ENCODE measurements around the gene MIF4GD. TPM values are rescaled to one million over a fixed set of nuclear protein-coding genes. Genes with fewer than 3 reads are reported as not detected.

MIF4GD gene
- total RNA-seq, 1 donor: 8.7 TPM

DNA sequence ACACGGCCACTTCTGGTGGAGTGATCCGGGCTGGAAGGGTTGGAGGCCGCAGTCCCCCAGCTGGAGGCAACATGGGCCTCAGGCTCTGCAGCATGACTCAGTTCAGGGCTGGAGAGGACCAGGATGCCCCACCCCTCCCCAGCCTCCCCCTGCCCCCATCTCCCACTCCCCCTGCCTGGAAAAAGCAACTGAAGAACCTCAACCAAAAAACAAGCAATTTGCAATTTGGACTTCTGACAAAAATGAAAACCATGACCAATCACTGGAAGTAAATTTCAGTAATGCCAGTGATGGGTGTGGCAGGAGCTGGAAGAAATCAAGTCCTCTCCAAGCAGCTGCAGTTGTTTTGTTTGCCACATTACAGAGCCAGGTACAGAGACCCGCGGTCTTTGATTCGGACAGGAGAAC lies 6.6 kb upstream of the MIF4GD start:
- H4K20me1 ChIP-seq (ENCODE audit: insufficient read depth, low read length): peaks cover 2% of the 10 kb centered on the region
- H3K27me3 ChIP-seq (ENCODE audit: insufficient read depth, low read length): no peaks in the 10 kb centered on the region
- no peak overlapping the region for H3K27ac ChIP-seq (ENCODE audit: low read depth, low read length)
- H3K9me3 ChIP-seq (ENCODE audit: low read depth, low read length): no peaks in the 10 kb centered on the region
- peak; percentile 82 for DNase-seq (ENCODE audit: insufficient read length, low spot score, missing footprints)
- TF ChIP-seq, protein P1, sequence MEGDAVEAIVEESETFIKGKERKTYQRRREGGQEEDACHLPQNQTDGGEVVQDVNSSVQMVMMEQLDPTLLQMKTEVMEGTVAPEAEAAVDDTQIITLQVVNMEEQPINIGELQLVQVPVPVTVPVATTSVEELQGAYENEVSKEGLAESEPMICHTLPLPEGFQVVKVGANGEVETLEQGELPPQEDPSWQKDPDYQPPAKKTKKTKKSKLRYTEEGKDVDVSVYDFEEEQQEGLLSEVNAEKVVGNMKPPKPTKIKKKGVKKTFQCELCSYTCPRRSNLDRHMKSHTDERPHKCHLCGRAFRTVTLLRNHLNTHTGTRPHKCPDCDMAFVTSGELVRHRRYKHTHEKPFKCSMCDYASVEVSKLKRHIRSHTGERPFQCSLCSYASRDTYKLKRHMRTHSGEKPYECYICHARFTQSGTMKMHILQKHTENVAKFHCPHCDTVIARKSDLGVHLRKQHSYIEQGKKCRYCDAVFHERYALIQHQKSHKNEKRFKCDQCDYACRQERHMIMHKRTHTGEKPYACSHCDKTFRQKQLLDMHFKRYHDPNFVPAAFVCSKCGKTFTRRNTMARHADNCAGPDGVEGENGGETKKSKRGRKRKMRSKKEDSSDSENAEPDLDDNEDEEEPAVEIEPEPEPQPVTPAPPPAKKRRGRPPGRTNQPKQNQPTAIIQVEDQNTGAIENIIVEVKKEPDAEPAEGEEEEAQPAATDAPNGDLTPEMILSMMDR (IDR thresholded peaks at IDR 0.05; ENCODE audit: extremely low read depth, low read depth, low read length): no peak
- peaks cover 3% of the 10 kb centered on the region for H3K36me3 ChIP-seq (ENCODE audit: insufficient read depth, low read length)
- H3K4me1 ChIP-seq (ENCODE audit: insufficient read depth, low read length): peaks cover 19% of the 10 kb centered on the region
- H2AFZ ChIP-seq (ENCODE audit: low read length): no peak overlapping the region
- H3K79me2 ChIP-seq (ENCODE audit: insufficient read depth, low read length): no peaks in the 10 kb centered on the region
- no peak overlapping the region for H3K4me2 ChIP-seq (ENCODE audit: insufficient read depth, low read length)
- no peak overlapping the region for H3K4me3 ChIP-seq (ENCODE audit: insufficient read depth, low read length)

DNA sequence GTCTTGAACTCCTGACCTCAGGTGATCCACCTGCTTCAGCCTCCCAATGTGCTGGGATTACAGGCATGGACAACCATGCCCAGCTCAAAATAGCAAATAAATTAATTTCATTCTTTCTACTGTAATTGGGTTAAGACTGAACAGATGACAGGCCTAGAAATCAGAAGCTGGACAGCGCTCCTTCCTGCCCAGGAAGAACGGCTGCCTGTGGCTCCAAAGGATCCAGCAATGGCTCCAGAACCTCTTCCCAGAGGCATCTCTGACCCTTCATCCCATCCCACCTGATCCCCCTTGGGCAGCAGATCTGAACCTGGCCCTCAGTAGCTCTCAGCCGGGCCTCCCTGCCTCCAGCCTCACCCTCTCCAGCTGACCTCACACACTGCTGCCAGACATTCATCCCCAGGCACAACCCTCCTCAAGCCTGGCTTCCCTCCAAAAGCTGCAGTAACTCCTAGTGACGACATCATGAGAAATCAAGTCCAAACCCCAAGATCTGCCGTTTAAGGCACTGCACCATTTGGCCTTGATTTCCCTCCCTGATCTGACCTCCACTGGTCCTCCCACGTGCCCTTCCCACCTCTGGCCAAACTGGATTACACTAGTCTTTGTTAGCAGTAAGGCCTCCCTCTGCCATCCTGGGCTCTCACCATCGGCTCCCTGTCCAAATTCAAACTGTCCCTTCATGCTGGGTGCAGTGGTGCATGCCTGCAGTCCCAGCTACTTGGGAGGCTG lies 3.1 kb upstream of the MIF4GD start:
- H3K4me2 ChIP-seq (ENCODE audit: insufficient read depth, low read length): no peak overlapping the region
- peaks cover 43% of the 10 kb centered on the region for H3K4me1 ChIP-seq (ENCODE audit: insufficient read depth, low read length)
- H3K4me3 ChIP-seq (ENCODE audit: insufficient read depth, low read length): no peak overlapping the region
- H2AFZ ChIP-seq (ENCODE audit: low read length): no peak overlapping the region
- no peaks in the 10 kb centered on the region for H3K36me3 ChIP-seq (ENCODE audit: insufficient read depth, low read length)
- H3K27me3 ChIP-seq (ENCODE audit: insufficient read depth, low read length): no peaks in the 10 kb centered on the region
- peaks cover 6% of the 10 kb centered on the region for H4K20me1 ChIP-seq (ENCODE audit: insufficient read depth, low read length)
- no peaks in the 10 kb centered on the region for H3K79me2 ChIP-seq (ENCODE audit: insufficient read depth, low read length)
- peak; percentile 96 for DNase-seq (ENCODE audit: insufficient read length, low spot score, missing footprints)
- no peak overlapping the region for H3K27ac ChIP-seq (ENCODE audit: low read depth, low read length)
- H3K9me3 ChIP-seq (ENCODE audit: low read depth, low read length): no peaks in the 10 kb centered on the region
- TF ChIP-seq, protein P1 (IDR thresholded peaks at IDR 0.05; ENCODE audit: extremely low read depth, low read depth, low read length): no peak

DNA sequence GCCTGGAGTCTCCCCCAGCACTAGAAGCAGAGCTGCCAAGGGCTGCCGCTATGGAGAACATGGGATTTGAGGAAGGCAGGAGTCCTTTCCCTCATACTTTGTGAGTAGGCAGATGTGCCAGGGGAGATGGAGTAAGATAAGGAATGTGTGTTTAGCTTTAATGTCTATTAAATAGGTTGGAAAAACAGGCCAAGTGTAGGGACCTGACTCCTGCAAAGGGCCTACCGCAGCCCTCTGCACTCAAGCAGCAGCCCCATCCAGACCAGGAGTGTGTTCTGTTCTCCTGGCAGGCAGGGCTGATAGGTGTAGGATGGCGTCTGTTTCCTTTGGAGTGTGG lies 1.8 kb upstream of the MIF4GD start:
- Histone ChIP-seq H3K27ac (ENCODE audit: low read depth, low read length) (no peak overlapping the region), H3K36me3 (ENCODE audit: insufficient read depth, low read length) (no peaks in the 10 kb centered on the region), H3K4me3 (ENCODE audit: insufficient read depth, low read length) (no peak overlapping the region), H3K9me3 (ENCODE audit: low read depth, low read length) (no peaks in the 10 kb centered on the region), H3K4me1 (ENCODE audit: insufficient read depth, low read length) (peaks cover 43% of the 10 kb centered on the region), H3K79me2 (ENCODE audit: insufficient read depth, low read length) (no peaks in the 10 kb centered on the region), H3K27me3 (ENCODE audit: insufficient read depth, low read length) (no peaks in the 10 kb centered on the region), H2AFZ (ENCODE audit: low read length) (no peak overlapping the region), H4K20me1 (ENCODE audit: insufficient read depth, low read length) (peaks cover 6% of the 10 kb centered on the region), H3K4me2 (ENCODE audit: insufficient read depth, low read length) (peak overlapping the region; percentile 95)
- no peak for DNase-seq (ENCODE audit: insufficient read length, low spot score, missing footprints)
- TF ChIP-seq, protein P1 (IDR thresholded peaks at IDR 0.05; ENCODE audit: extremely low read depth, low read depth, low read length): no peak

DNA sequence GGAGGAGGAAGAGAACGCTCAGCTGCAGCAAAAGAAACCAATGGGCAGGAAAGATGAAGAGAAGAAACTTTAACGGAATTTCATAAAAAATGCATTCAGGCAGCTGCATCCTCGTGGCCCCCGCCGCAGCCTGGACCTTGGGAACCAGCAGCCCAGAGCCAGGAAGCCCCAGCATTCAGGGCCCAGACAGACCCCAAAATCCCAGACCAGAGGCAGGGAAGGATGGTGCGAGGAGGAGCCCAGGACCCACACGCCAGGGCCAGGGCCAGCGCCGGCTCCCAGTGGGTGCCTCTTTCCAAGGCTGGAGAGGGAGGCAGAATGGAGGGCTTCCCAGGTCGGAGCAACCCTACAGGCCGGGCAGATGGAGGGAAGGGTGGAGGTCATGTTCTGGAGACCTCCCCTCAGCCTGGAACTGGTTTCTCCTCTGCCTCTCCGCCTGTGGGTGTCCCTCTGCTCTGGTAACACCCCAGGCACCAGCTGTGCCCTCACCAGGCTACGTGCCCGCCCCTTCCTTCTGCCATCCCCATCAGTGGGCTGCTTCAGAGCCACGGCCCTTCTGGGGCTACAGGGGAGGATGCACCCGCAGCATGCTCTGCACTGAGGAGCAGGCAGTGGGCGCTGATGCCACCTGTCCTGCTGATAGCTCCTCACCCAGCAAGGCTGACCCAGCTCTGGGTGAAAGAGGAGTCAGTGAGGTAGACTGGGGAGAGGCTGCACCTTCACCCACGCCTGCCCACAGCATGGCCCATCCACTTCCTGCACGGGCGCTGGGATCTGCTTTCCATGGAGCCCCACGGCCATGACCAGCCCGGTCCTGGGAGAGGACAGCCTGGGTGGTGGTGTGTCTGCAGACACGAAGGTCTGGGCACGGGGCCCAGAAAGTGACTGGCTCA lies 1.2 kb upstream of the MIF4GD start:
- Histone ChIP-seq H3K27me3 (ENCODE audit: insufficient read depth, low read length) (no peaks in the 10 kb centered on the region), H2AFZ (ENCODE audit: low read length) (peak overlapping the region; percentile 41), H3K36me3 (ENCODE audit: insufficient read depth, low read length) (no peaks in the 10 kb centered on the region), H3K4me1 (ENCODE audit: insufficient read depth, low read length) (peaks cover 43% of the 10 kb centered on the region), H4K20me1 (ENCODE audit: insufficient read depth, low read length) (peaks cover 6% of the 10 kb centered on the region), H3K79me2 (ENCODE audit: insufficient read depth, low read length) (no peaks in the 10 kb centered on the region), H3K4me2 (ENCODE audit: insufficient read depth, low read length) (peak overlapping the region; percentile 95), H3K27ac (ENCODE audit: low read depth, low read length) (peak overlapping the region; percentile 45), H3K9me3 (ENCODE audit: low read depth, low read length) (no peaks in the 10 kb centered on the region), H3K4me3 (ENCODE audit: insufficient read depth, low read length) (peak overlapping the region; percentile 90)
- DNase-seq (ENCODE audit: insufficient read length, low spot score, missing footprints): peak; percentile 98
- TF ChIP-seq, protein P1 (IDR thresholded peaks at IDR 0.05; ENCODE audit: extremely low read depth, low read depth, low read length): no peak

Data from osteoblast (primary cell).